ENCODE data around the gene SYN1. TPM values are rescaled to one million over a fixed set of nuclear protein-coding genes. Genes with fewer than 3 reads are reported as not detected.

SYN1 gene
- total RNA-seq, 3 donors from 2014 or later (not counting 1 experiment from before 2014, with no cell fraction given), result 0.40 TPM; not detected in 2

- Mint-ChIP-seq H3K9me3 (no peaks in the 10 kb centered on the region), H3K36me3 (no peaks in the 10 kb centered on the region)
- no peak for TF ChIP-seq CTCF (IDR thresholded peaks at IDR 0.05)
These were observed 48.4 kb downstream of the SYN1 start for GRCh38 chrX:47571215-47571614.

GRCh38 chrX:47570794-47571193 lies 48.9 kb downstream of the SYN1 start:
- no peak overlapping the region for H3K4me3 Mint-ChIP-seq
- no peak for TF ChIP-seq CTCF (IDR thresholded peaks at IDR 0.05)
- Histone ChIP-seq H3K27ac (ENCODE audit: low read length) (no peak overlapping the region), H3K9me3 (ENCODE audit: control insufficient read depth, insufficient read depth, low read length) (no peaks in the 10 kb centered on the region), H3K27me3 (ENCODE audit: control insufficient read depth, insufficient read depth, low read length) (no peaks in the 10 kb centered on the region), H3K4me1 (ENCODE audit: control insufficient read depth, insufficient read depth, low read length) (peaks cover 8% of the 10 kb centered on the region), H3K4me3 (ENCODE audit: low read length) (no peak overlapping the region), H3K36me3 (ENCODE audit: control insufficient read depth, insufficient read depth, low read length) (peaks cover 46% of the 10 kb centered on the region)
- H3K27me3 Mint-ChIP-seq (ENCODE audit: low read depth in 2 of 2), result peaks cover 0 to 10% of the 10 kb centered on the region in 2 donors
- H3K27ac Mint-ChIP-seq, result no peak overlapping the region
- intact Hi-C loops (cut with micrococcal nuclease), result no loop called here
- no peaks in the 10 kb centered on the region for H3K9me3 Mint-ChIP-seq
- no peaks in the 10 kb centered on the region for H3K36me3 Mint-ChIP-seq
- no peak for ATAC-seq
- peaks cover 4 to 14% of the 10 kb centered on the region in 2 donors for H3K4me1 Mint-ChIP-seq
- no peak for DNase-seq
- WGBS (ENCODE audit: insufficient coverage), result 100% methylated on average over 3 of the region's 8 CpGs

More at GRCh38 chrX:47571215-47571614, 48.4 kb downstream of the SYN1 start:
- Histone ChIP-seq H3K4me3 (ENCODE audit: low read length) (no peak overlapping the region), H3K27ac (ENCODE audit: low read length) (no peak overlapping the region), H3K27me3 (ENCODE audit: control insufficient read depth, insufficient read depth, low read length) (no peaks in the 10 kb centered on the region), H3K4me1 (ENCODE audit: control insufficient read depth, insufficient read depth, low read length) (peaks cover 8% of the 10 kb centered on the region), H3K36me3 (ENCODE audit: control insufficient read depth, insufficient read depth, low read length) (peaks cover 46% of the 10 kb centered on the region), H3K9me3 (ENCODE audit: control insufficient read depth, insufficient read depth, low read length) (no peaks in the 10 kb centered on the region)
- no peak for ATAC-seq
- DNase-seq, result no peak
- peaks cover 0 to 10% of the 10 kb centered on the region in 2 donors for H3K27me3 Mint-ChIP-seq (ENCODE audit: low read depth in 2 of 2)
- H3K4me3 Mint-ChIP-seq, result no peak overlapping the region
- H3K27ac Mint-ChIP-seq, result no peak overlapping the region
- H3K4me1 Mint-ChIP-seq, result peaks cover 4 to 14% of the 10 kb centered on the region in 2 donors
- intact Hi-C loops (cut with micrococcal nuclease), result no loop called here
- 96% methylated on average over 10 of the region's 11 CpGs for WGBS (ENCODE audit: insufficient coverage)

- no peak overlapping the region for H3K4me3 Mint-ChIP-seq
- Histone ChIP-seq H3K27me3 (ENCODE audit: control insufficient read depth, insufficient read depth, low read length) (no peaks in the 10 kb centered on the region), H3K27ac (ENCODE audit: low read length) (no peak overlapping the region), H3K9me3 (ENCODE audit: control insufficient read depth, insufficient read depth, low read length) (no peaks in the 10 kb centered on the region), H3K36me3 (ENCODE audit: control insufficient read depth, insufficient read depth, low read length) (peaks cover 61% of the 10 kb centered on the region), H3K4me1 (ENCODE audit: control insufficient read depth, insufficient read depth, low read length) (peaks cover 12% of the 10 kb centered on the region), H3K4me3 (ENCODE audit: low read length) (no peak overlapping the region)
- whole genome bisulfite sequencing (ENCODE audit: insufficient coverage), result over 99% methylated on average over 9 of the region's 13 CpGs
- TF ChIP-seq CTCF (IDR thresholded peaks at IDR 0.05), result no peak
- ATAC-seq, result peak; percentile 50 to 76 (median 59)
- intact Hi-C loops (cut with micrococcal nuclease), result loop anchor here (10.0 kb wide), 1 partner anchor 266 kb away; the partner anchor contains the start of gene ZNF81
- H3K27me3 Mint-ChIP-seq (ENCODE audit: low read depth in 2 of 2), result peaks cover 0 to 10% of the 10 kb centered on the region in 2 donors
- H3K9me3 Mint-ChIP-seq, result no peaks in the 10 kb centered on the region
- peaks cover 4 to 19% of the 10 kb centered on the region in 2 donors for H3K4me1 Mint-ChIP-seq
- DNase-seq, result peak in 1 of 2 donors; percentile 67
- peak overlapping the region in 1 of 2 donors; percentile 44 for H3K27ac Mint-ChIP-seq
- H3K36me3 Mint-ChIP-seq, result no peaks in the 10 kb centered on the region
These were observed 50.9 kb downstream of the SYN1 start for GRCh38 chrX:47568656-47569295.
